ENCODE measurements around the gene TCP11L2. TPM values are rescaled to one million over a fixed set of nuclear protein-coding genes. Genes with fewer than 3 reads are reported as not detected.

Gene TCP11L2
- total and polyA plus RNA-seq, 2 of the 13 experiments (the other 11 are each of a cell fraction or from before 2014, with no cell fraction given): 4.6 to 24.1 TPM

DNA sequence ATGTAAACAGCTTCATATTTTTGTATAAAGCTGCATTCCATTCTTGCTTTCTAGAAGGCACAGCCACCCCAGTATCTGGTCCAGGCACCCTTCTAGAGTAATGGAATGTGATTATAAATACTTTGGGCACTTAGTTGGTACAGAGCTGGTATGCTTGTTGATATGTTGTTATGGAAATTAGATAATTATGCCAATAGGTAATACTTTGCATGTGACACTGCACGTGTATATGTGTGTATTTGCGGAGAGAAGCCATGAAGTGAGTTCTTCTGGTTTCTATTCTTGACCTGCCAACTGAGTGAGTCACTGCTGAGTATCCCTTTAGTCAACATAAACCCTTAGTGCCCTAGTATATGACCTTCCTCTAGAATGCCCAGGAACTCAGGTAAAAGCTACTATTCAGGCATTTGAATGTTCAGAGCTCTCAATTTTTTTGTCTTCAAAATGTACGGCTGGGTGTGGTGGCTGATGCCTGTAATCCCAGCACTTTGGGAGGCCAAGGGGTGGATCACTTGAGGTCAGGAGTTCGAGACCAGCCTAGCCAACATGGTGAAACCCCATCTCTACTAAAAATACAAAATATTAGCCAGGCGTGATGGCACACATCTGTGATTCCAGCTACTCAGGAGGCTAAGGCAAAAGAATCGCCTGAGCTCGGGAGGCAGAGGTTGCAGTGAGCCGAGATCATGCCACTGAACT is 6.2 kb upstream of the TCP11L2 start (continued):
- TF ChIP-seq, protein P1, sequence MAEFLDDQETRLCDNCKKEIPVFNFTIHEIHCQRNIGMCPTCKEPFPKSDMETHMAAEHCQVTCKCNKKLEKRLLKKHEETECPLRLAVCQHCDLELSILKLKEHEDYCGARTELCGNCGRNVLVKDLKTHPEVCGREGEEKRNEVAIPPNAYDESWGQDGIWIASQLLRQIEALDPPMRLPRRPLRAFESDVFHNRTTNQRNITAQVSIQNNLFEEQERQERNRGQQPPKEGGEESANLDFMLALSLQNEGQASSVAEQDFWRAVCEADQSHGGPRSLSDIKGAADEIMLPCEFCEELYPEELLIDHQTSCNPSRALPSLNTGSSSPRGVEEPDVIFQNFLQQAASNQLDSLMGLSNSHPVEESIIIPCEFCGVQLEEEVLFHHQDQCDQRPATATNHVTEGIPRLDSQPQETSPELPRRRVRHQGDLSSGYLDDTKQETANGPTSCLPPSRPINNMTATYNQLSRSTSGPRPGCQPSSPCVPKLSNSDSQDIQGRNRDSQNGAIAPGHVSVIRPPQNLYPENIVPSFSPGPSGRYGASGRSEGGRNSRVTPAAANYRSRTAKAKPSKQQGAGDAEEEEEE (CRISPR knock-in tag; IDR thresholded peaks at IDR 0.05; ENCODE audit: borderline replicate concordance): no peak
- TF ChIP-seq, protein P2, sequence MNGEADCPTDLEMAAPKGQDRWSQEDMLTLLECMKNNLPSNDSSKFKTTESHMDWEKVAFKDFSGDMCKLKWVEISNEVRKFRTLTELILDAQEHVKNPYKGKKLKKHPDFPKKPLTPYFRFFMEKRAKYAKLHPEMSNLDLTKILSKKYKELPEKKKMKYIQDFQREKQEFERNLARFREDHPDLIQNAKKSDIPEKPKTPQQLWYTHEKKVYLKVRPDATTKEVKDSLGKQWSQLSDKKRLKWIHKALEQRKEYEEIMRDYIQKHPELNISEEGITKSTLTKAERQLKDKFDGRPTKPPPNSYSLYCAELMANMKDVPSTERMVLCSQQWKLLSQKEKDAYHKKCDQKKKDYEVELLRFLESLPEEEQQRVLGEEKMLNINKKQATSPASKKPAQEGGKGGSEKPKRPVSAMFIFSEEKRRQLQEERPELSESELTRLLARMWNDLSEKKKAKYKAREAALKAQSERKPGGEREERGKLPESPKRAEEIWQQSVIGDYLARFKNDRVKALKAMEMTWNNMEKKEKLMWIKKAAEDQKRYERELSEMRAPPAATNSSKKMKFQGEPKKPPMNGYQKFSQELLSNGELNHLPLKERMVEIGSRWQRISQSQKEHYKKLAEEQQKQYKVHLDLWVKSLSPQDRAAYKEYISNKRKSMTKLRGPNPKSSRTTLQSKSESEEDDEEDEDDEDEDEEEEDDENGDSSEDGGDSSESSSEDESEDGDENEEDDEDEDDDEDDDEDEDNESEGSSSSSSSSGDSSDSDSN (CRISPR knock-in tag; IDR thresholded peaks at IDR 0.05): no peak
- no peak for TF ChIP-seq ZNF678 (CRISPR knock-in tag; IDR thresholded peaks at IDR 0.05)
- TF ChIP-seq, protein P3, sequence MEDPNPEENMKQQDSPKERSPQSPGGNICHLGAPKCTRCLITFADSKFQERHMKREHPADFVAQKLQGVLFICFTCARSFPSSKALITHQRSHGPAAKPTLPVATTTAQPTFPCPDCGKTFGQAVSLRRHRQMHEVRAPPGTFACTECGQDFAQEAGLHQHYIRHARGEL (CRISPR knock-in tag; IDR thresholded peaks at IDR 0.05): no peak
- TF ChIP-seq, protein P4, sequence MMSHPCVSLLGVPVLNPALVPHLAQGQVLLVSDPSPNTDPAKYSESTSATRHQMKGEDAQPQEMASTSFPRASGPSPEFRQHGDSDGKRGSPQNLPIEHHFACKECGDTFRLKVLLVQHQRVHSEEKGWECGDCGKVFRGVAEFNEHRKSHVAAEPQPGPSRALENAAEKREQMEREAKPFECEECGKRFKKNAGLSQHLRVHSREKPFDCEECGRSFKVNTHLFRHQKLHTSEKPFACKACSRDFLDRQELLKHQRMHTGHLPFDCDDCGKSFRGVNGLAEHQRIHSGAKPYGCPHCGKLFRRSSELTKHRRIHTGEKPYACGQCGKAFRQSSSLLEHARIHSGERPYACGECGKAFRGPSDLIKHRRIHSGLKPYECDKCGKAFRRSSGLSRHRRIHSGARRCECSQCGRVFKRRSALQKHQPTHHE (CRISPR knock-in tag; IDR thresholded peaks at IDR 0.05; ENCODE audit: borderline replicate concordance): no peak
- TF ChIP-seq AHR (CRISPR knock-in tag; IDR thresholded peaks at IDR 0.05): no peak
- TF ChIP-seq IKZF1 (IDR thresholded peaks at IDR 0.05): no peak
- TF ChIP-seq, protein P5, sequence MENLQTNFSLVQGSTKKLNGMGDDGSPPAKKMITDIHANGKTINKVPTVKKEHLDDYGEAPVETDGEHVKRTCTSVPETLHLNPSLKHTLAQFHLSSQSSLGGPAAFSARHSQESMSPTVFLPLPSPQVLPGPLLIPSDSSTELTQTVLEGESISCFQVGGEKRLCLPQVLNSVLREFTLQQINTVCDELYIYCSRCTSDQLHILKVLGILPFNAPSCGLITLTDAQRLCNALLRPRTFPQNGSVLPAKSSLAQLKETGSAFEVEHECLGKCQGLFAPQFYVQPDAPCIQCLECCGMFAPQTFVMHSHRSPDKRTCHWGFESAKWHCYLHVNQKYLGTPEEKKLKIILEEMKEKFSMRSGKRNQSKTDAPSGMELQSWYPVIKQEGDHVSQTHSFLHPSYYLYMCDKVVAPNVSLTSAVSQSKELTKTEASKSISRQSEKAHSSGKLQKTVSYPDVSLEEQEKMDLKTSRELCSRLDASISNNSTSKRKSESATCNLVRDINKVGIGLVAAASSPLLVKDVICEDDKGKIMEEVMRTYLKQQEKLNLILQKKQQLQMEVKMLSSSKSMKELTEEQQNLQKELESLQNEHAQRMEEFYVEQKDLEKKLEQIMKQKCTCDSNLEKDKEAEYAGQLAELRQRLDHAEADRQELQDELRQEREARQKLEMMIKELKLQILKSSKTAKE (CRISPR knock-in tag; IDR thresholded peaks at IDR 0.05; ENCODE audit: borderline replicate concordance): no peak
- TF ChIP-seq ZNF570 (CRISPR knock-in tag; IDR thresholded peaks at IDR 0.05; ENCODE audit: borderline replicate concordance): no peak
- TF ChIP-seq, protein P6, sequence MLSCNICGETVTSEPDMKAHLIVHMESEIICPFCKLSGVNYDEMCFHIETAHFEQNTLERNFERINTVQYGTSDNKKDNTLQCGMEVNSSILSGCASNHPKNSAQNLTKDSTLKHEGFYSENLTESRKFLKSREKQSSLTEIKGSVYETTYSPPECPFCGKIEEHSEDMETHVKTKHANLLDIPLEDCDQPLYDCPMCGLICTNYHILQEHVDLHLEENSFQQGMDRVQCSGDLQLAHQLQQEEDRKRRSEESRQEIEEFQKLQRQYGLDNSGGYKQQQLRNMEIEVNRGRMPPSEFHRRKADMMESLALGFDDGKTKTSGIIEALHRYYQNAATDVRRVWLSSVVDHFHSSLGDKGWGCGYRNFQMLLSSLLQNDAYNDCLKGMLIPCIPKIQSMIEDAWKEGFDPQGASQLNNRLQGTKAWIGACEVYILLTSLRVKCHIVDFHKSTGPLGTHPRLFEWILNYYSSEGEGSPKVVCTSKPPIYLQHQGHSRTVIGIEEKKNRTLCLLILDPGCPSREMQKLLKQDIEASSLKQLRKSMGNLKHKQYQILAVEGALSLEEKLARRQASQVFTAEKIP (CRISPR knock-in tag; IDR thresholded peaks at IDR 0.05; ENCODE audit: borderline replicate concordance): no peak
- TF ChIP-seq, protein P7, sequence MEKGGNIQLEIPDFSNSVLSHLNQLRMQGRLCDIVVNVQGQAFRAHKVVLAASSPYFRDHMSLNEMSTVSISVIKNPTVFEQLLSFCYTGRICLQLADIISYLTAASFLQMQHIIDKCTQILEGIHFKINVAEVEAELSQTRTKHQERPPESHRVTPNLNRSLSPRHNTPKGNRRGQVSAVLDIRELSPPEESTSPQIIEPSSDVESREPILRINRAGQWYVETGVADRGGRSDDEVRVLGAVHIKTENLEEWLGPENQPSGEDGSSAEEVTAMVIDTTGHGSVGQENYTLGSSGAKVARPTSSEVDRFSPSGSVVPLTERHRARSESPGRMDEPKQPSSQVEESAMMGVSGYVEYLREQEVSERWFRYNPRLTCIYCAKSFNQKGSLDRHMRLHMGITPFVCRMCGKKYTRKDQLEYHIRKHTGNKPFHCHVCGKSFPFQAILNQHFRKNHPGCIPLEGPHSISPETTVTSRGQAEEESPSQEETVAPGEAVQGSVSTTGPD (CRISPR knock-in tag; IDR thresholded peaks at IDR 0.05): no peak
- peak; percentile 52 for TF ChIP-seq GATAD2A (CRISPR knock-in tag; IDR thresholded peaks at IDR 0.05)
- no peak for TF ChIP-seq SP4 (CRISPR knock-in tag; IDR thresholded peaks at IDR 0.05)
- TF ChIP-seq, protein P8, sequence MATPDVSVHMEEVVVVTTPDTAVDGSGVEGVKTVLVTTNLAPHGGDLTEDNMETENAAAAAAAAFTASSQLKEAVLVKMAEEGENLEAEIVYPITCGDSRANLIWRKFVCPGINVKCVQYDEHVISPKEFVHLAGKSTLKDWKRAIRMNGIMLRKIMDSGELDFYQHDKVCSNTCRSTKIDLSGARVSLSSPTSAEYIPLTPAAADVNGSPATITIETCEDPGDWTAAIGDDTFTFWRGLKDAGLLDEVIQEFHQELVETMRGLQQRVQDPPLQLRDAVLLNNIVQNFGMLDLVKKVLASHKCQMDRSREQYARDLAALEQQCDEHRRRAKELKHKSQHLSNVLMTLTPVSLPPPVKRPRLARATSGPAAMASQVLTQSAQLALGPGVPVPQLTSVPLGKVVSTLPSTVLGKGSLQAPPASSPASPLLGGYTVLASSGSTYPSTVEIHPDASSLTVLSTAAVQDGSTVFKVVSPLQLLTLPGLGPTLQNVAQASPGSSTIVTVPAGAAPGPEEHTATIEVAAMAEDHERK (CRISPR knock-in tag; IDR thresholded peaks at IDR 0.05; ENCODE audit: low read depth): no peak
- no peak for TF ChIP-seq ISX (CRISPR knock-in tag; conservative IDR thresholded peaks at IDR 0.05)
